Chondrocyte (in vitro differentiated cells): Measurements from ENCODE around the gene CYREN. TPM values are rescaled to one million over a fixed set of nuclear protein-coding genes. Genes with fewer than 3 reads are reported as not detected.

Experiments used
- DNase-seq: peaks from one replicate; pipeline ENCODE4 v3.0.0; 2021; ENCODE audit warnings: mixed read lengths, low spot score
- H3K27ac Mint-ChIP-seq: one replicate; pipeline ENCODE4 v1.8.0; 2021; ENCODE audit warnings: mild to moderate bottlenecking, moderate library complexity, mixed read lengths; ENCODE audit not compliant: unreplicated experiment
- H3K27me3 Mint-ChIP-seq: 2 replicates; pipeline ENCODE4 v1.8.0; 2021; ENCODE audit warnings: low read depth, mixed read lengths
- H3K36me3 Mint-ChIP-seq: 2 replicates; pipeline ENCODE4 v1.8.0; 2021; ENCODE audit warnings: low read depth, mixed read lengths
- H3K4me1 Mint-ChIP-seq: 2 replicates; pipeline ENCODE4 v1.8.0; 2021; ENCODE audit warnings: low read depth, mild to moderate bottlenecking, mixed read lengths
- H3K4me3 Mint-ChIP-seq: one replicate; pipeline ENCODE4 v1.8.0; 2021; ENCODE audit warnings: mild to moderate bottlenecking, moderate library complexity, mixed read lengths; ENCODE audit not compliant: unreplicated experiment
- H3K9me3 Mint-ChIP-seq: 2 replicates; pipeline ENCODE4 v1.8.0; 2021; ENCODE audit warnings: low read depth, mixed read lengths
- total RNA-seq: library from RNA; stranded (reverse); gene quantifications from 3 replicates; pipeline ENCODE4 v1.2.1, GENCODE V29; 2021
- TF ChIP-seq, protein P1 (sequence below): fragments of 200-600 bp; sonication (generic); IDR thresholded peaks from 2 replicates; pipeline ENCODE4 v1.5.0; 2021; ENCODE audit warnings: antibody characterized with exemption, mild to moderate bottlenecking, moderate library complexity

CYREN gene
- total RNA-seq, 1 donor from 2014 or later: 30.2 TPM

GRCh38 chr7:135181261-135181928 is 10.9 kb upstream of the CYREN start:
- TF ChIP-seq, protein P1, sequence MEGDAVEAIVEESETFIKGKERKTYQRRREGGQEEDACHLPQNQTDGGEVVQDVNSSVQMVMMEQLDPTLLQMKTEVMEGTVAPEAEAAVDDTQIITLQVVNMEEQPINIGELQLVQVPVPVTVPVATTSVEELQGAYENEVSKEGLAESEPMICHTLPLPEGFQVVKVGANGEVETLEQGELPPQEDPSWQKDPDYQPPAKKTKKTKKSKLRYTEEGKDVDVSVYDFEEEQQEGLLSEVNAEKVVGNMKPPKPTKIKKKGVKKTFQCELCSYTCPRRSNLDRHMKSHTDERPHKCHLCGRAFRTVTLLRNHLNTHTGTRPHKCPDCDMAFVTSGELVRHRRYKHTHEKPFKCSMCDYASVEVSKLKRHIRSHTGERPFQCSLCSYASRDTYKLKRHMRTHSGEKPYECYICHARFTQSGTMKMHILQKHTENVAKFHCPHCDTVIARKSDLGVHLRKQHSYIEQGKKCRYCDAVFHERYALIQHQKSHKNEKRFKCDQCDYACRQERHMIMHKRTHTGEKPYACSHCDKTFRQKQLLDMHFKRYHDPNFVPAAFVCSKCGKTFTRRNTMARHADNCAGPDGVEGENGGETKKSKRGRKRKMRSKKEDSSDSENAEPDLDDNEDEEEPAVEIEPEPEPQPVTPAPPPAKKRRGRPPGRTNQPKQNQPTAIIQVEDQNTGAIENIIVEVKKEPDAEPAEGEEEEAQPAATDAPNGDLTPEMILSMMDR: no peak
- Mint-ChIP-seq H3K36me3 (peaks cover 45% of the 10 kb centered on the region), H3K27me3 (no peaks in the 10 kb centered on the region), H3K27ac (no peak overlapping the region), H3K4me3 (no peak overlapping the region), H3K4me1 (no peaks in the 10 kb centered on the region), H3K9me3 (peaks cover 32% of the 10 kb centered on the region)
- no peak for DNase-seq

- Mint-ChIP-seq H3K4me3 (no peak overlapping the region), H3K36me3 (peaks cover 38% of the 10 kb centered on the region), H3K27me3 (no peaks in the 10 kb centered on the region), H3K9me3 (peaks cover 32% of the 10 kb centered on the region), H3K27ac (no peak overlapping the region), H3K4me1 (no peaks in the 10 kb centered on the region)
- TF ChIP-seq, protein P1: no peak
- no peak for DNase-seq
These were observed 9.6 kb upstream of the CYREN start for GRCh38 chr7:135180122-135180521.

DNA sequence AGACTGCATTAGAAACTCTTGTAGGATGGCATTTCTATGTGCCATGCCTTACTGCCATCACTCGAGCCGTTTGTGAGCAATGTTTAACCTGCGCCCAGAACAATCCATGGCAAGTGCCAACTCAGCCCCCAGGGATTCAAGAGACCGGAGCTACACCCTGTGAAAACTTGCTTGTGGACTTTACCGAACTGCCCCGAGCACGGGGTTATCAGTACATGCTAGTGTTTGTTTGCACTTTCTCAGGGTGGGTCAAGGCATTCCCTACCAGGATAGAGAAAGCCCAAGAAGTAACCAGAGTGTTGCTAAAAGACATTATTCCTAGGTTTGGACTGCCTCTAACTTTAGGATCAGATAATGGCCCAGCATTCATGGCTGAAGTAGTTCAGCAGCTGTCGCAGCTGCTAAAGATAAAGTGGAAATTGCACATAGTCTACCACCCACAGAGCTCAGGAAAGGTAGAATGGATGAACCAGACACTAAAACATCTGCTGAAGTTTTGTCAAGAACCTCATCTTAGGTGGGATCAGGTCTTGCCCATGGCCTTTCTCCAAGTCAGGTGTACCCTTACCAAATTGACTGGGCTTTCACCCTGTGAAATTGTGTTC is 8.9 kb upstream of the CYREN start:
- Mint-ChIP-seq H3K36me3 (peaks cover 36% of the 10 kb centered on the region), H3K9me3 (peaks cover 32% of the 10 kb centered on the region), H3K27ac (no peak overlapping the region), H3K27me3 (no peaks in the 10 kb centered on the region), H3K4me1 (no peaks in the 10 kb centered on the region), H3K4me3 (no peak overlapping the region)
- DNase-seq: no peak
- TF ChIP-seq, protein P1: no peak

DNA sequence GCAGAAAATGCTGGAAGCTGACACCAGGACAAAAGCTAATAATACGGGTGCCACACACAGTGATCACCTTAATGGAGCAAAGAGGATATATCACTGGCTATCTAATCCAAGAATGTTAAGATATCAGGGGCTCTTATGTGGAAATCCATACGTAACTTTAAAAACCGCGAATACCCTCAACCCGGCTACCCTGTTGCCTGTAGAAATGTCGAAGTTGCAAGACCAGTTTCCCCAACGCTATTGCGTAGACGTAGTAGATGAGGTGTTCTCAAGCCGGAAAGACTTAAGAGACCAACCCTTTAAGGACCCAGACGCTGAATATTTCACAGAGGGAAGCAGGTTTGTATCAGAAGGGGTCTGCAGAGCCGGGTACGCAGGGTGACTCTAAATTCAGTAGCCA is 7.9 kb upstream of the CYREN start:
- no peak overlapping the region for H3K27ac Mint-ChIP-seq
- H3K9me3 Mint-ChIP-seq: peaks cover 26% of the 10 kb centered on the region
- DNase-seq: no peak
- H3K36me3 Mint-ChIP-seq: peaks cover 26% of the 10 kb centered on the region
- H3K4me3 Mint-ChIP-seq: no peak overlapping the region
- H3K4me1 Mint-ChIP-seq: no peaks in the 10 kb centered on the region
- TF ChIP-seq, protein P1: no peak
- H3K27me3 Mint-ChIP-seq: no peaks in the 10 kb centered on the region

DNA sequence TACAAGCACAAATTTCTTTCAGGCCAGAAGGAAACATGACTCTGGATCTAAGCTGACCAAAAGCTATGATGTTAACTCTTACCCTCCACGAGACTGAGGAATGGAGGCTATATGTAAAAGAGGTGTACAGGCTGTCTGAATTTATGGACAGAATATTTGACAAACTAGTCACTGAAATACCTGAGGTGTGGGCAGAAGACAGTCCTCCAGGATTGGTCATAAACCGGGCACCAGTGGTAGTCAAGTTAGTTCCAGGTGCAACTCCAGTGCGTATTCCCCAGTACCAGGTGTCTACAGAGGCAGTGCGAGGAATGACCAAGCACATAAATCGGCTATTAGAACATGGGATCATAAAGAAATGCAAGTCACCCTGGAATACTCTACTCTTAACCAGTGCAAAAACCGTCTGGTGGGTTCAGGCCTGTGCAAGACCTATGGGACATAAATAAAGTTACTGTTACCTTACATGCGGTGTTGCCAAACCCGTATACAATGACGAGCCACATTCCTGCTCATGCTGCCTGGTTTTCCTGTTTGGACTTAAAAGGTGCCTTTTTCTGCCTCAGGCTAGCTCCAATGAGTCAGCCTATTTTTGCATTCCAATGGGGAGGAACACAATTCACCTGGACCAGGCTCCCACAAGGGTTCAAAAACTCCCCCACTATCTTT is 6.7 kb upstream of the CYREN start:
- TF ChIP-seq, protein P1: no peak
- no peak overlapping the region for H3K4me3 Mint-ChIP-seq
- no peak overlapping the region for H3K27ac Mint-ChIP-seq
- H3K4me1 Mint-ChIP-seq: peaks cover 2% of the 10 kb centered on the region
- H3K9me3 Mint-ChIP-seq: peaks cover 19% of the 10 kb centered on the region
- no peak for DNase-seq
- H3K27me3 Mint-ChIP-seq: no peaks in the 10 kb centered on the region
- H3K36me3 Mint-ChIP-seq: peaks cover 14% of the 10 kb centered on the region
